Esophagus muscularis mucosa (tissue), 4 donors: Measurements from ENCODE around the gene TAPT1. TPM values are rescaled to one million over a fixed set of nuclear protein-coding genes. Genes with fewer than 3 reads are reported as not detected.

ENCODE experiments used
- DNase-seq: peaks from one replicate; pipeline ENCODE4 v3.0.0-alpha.2; 2017; ENCODE audit errors: extremely low spot score
- H3K27ac ChIP-seq, 4 donors: fragments of 200-600 bp; sonication (generic); replicated peaks in 1 of 4; 1 replicate in 3 of 4; 2 replicates in 1 of 4; pipeline ENCODE4 v1.5.1; 2016 to 2019; ENCODE audit warnings: mild to moderate bottlenecking in 1 of 4
- H3K27me3 ChIP-seq, 4 donors: fragments of 200-600 bp; sonication (generic); one replicate each; pipeline versions ENCODE4 v1.5.1 to v1.6.0; 2016 to 2019
- H3K36me3 ChIP-seq, 4 donors: fragments of 200-600 bp; sonication (generic); one replicate each; pipeline ENCODE4 v1.5.1; 2016 to 2019
- H3K4me1 ChIP-seq, 4 donors: fragments of 200-600 bp; sonication (generic); one replicate each; pipeline ENCODE4 v1.5.1; 2016 to 2019
- H3K4me3 ChIP-seq, 4 donors: fragments of 200-600 bp; sonication (generic); 1 replicate in 2 of 4; 2 replicates in 2 of 4; pipeline ENCODE4 v1.5.1; 2016 to 2019; ENCODE audit warnings: mild to moderate bottlenecking in 4 of 4, moderate library complexity in 1 of 4
- H3K9me3 ChIP-seq, 4 donors: fragments of 200-600 bp; sonication (generic); 1 replicate in 3 of 4; 2 replicates in 1 of 4; pipeline ENCODE4 v1.5.1; 2016 to 2019
- CTCF ChIP-seq, 3 experiments: fragments of 200-600 bp in 2 of 3; fragments of 450-650 bp in 1 of 3; sonication (generic) in 2 of 3; IDR thresholded peaks; one replicate each; pipeline ENCODE4 v1.5.1; 2017 to 2019; ENCODE audit warnings: antibody characterized with exemption in 3 of 3, mild to moderate bottlenecking in 2 of 3, moderate library complexity in 1 of 3
- EP300 ChIP-seq: sonication (generic); formaldehyde crosslinking; IDR thresholded peaks from one replicate; pipeline ENCODE4 v1.6.1; 2017; ENCODE audit warnings: antibody characterized with exemption
- POLR2A ChIP-seq: fragments of 450-650 bp; IDR thresholded peaks from one replicate; pipeline ENCODE4 v1.6.1; 2017; ENCODE audit warnings: antibody characterized with exemption, moderate library complexity, mild to moderate bottlenecking, low read depth
- POLR2AphosphoS5 ChIP-seq, 2 donors: sonication (generic); formaldehyde crosslinking; IDR thresholded peaks; one replicate each; pipeline ENCODE4 v1.6.1; 2017; ENCODE audit warnings: antibody characterized with exemption in 2 of 2
- WGBS: methylation state at CpG from one replicate; pipeline ENCODE4 v1.1.5; 2018; 5-methylcytosine and 5-hydroxymethylcytosine counted together
- intact Hi-C: fragments of 100-400 bp; cut with DNase I; formaldehyde crosslinking; loops from one replicate; pipeline ENCODE4 v1.15.1; 2023
- total RNA-seq, 4 donors: library from RNA; depleted of rRNA; stranded (reverse); fragments of >200 nt; gene quantifications; one replicate each; pipeline versions ENCODE4 v1.1.0 to v1.2.1, GENCODE V29; 2016

The TAPT1 gene
- total RNA-seq, 4 donors from 2014 or later, result 18.1 to 27.4 (median 21.6) TPM

DNA sequence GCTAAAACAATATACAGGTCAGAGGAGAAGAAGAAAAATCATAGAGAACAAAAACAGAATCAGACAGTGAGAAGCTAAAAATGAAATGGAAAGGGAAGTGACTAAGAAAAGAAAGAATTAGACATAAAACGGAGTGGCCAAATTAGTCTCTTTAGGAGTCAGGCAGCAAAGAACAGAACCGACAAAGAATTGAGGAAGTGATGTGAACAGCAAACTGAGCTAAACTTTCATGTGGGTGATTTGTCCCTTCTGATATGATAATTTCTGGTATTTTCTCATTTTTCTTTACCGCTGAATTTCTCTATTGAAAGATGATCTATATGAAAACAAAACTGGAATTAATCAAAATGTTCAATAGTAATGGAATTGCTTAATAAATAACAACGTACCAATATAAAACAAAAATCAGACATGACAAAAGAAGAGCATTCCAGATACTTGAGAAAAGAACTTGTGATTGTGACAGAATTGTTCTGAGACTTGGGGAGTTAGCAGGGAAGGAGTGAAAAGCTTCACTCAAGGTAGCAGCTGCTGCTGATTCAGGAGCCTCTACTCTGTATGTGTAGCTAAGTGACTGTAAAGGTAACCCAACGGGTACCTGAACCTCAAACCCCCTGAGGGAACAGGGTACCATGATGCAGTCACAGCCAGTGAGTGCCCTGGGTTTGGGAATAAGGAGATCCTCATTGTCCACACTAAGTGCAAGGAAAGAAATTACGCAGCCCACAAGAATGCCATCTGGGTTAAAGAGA is 8.8 kb downstream of the TAPT1 start:
- WGBS, result 78% methylated on average over 6 of the region's 6 CpGs
- DNase-seq, result no peak

GRCh38 chr4:16213121-16213520 is 13.2 kb downstream of the TAPT1 start:
- H3K27ac ChIP-seq, result no peak overlapping the region
- H3K4me1 ChIP-seq, result peaks cover 5 to 24% (median 10%) of the 10 kb centered on the region in 4 donors
- TF ChIP-seq EP300, result no peak
- TF ChIP-seq POLR2AphosphoS5 (IDR thresholded peaks at IDR 0.05), result no peak
- no peak for TF ChIP-seq CTCF (IDR thresholded peaks at IDR 0.05)
- 68% methylated on average over 2 of the region's 2 CpGs for WGBS
- no peak overlapping the region for H3K4me3 ChIP-seq
- H3K9me3 ChIP-seq, result no peaks in the 10 kb centered on the region
- intact Hi-C loops, result no loop called here
- no peak for DNase-seq
- H3K27me3 ChIP-seq, result no peaks in the 10 kb centered on the region
- peaks cover 0 to 24% (median 7%) of the 10 kb centered on the region in 4 donors for H3K36me3 ChIP-seq

More for the DNA sequence above, 8.8 kb downstream of the TAPT1 start:
- peaks cover 8 to 33% (median 14%) of the 10 kb centered on the region in 4 donors for H3K4me1 ChIP-seq
- H3K27me3 ChIP-seq, result no peaks in the 10 kb centered on the region
- TF ChIP-seq POLR2A (no peak), POLR2AphosphoS5 (IDR thresholded peaks at IDR 0.05) (no peak), EP300 (no peak), CTCF (IDR thresholded peaks at IDR 0.05) (no peak)
- H3K36me3 ChIP-seq, result peaks cover 0 to 15% (median 7%) of the 10 kb centered on the region in 4 donors
- H3K27ac ChIP-seq, result no peak overlapping the region
- no peaks in the 10 kb centered on the region for H3K9me3 ChIP-seq
- no peak overlapping the region for H3K4me3 ChIP-seq
- intact Hi-C loops, result no loop called here

DNA sequence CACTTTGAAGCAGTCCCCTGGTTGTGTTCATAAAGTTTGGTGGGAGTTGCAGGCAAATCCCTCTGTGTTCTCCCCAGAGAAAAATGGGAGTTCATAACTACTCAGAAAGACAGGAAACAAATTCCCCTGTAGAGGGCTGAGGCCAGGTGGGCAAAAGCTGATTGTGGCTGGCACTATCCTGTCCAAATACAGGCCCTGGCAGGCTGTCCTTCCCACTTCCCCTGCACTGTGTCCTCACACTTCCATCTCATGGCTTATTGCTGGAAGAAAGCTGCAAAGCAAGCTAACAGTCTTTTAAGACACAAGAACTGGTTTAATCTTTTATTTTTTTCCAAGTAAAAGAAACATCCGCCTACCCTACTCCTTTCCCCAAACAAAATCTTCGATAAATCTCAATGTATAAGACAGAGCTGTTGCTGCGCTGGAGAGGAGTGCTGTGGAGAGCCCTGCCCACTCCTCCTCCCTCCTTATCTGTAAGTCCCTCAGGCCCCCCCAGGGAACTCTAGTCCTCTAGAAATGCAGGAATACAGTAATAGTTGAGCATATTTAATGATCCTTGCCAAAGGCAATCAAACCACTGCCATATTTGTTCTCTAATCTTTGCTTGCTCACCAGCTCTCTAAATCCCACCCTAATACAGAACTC is 14.0 kb downstream of the TAPT1 start:
- Histone ChIP-seq H3K36me3 (peaks cover 0 to 24% (median 7%) of the 10 kb centered on the region in 4 donors), H3K27ac (no peak overlapping the region), H3K9me3 (no peaks in the 10 kb centered on the region), H3K27me3 (no peaks in the 10 kb centered on the region), H3K4me1 (peaks cover 5 to 25% (median 12%) of the 10 kb centered on the region in 4 donors), H3K4me3 (no peak overlapping the region)
- TF ChIP-seq EP300 (no peak), POLR2AphosphoS5 (IDR thresholded peaks at IDR 0.05) (no peak), POLR2A (no peak), CTCF (IDR thresholded peaks at IDR 0.05) (no peak)
- DNase-seq, result no peak
- 72% methylated on average over 3 of the region's 3 CpGs for WGBS
- intact Hi-C loops, result no loop called here

GRCh38 chr4:16207409-16207808 is 18.9 kb downstream of the TAPT1 start:
- Histone ChIP-seq H3K27me3 (no peaks in the 10 kb centered on the region), H3K9me3 (no peaks in the 10 kb centered on the region), H3K36me3 (peaks cover 0 to 23% (median 1%) of the 10 kb centered on the region in 4 donors), H3K4me3 (no peak overlapping the region), H3K27ac (no peak overlapping the region), H3K4me1 (peaks cover 11 to 51% (median 42%) of the 10 kb centered on the region in 4 donors)
- intact Hi-C loops, result loop anchor here (10.0 kb wide), 1 partner anchor 733 kb away; no protein-coding TSS in a partner anchor
- no peak for TF ChIP-seq POLR2AphosphoS5 (IDR thresholded peaks at IDR 0.05)
- no peak for TF ChIP-seq EP300
- no peak for TF ChIP-seq CTCF (IDR thresholded peaks at IDR 0.05)
- TF ChIP-seq POLR2A, result no peak
- 81% methylated on average over 1 of the region's 1 CpG for WGBS
- no peak for DNase-seq
